CD4-positive, alpha-beta T cell (primary cell): ENCODE measurements around the gene MS4A15. TPM values are rescaled to one million over a fixed set of nuclear protein-coding genes. Genes with fewer than 3 reads are reported as not detected.

ENCODE experiments used
- ATAC-seq: fragments of 200-7000 bp; cut with Tn5 transposase; one replicate; pipeline ENCODE4 v1.10.0; 2022; ENCODE audit warnings: mild to moderate bottlenecking; ENCODE audit not compliant: poor library complexity
- CTCF ChIA-PET: fragments of 350-600 bp; sonication (Branson Sonifier 250); formaldehyde crosslinking; loops from one replicate; lab custom pipeline; 2021; ENCODE audit warnings: antibody characterized with exemption, inconsistent platforms; lab: Charles Lee
- POLR2A ChIA-PET: fragments of 350-600 bp; sonication (Branson Sonifier 250); formaldehyde crosslinking; loops from one replicate; lab custom pipeline; 2021; ENCODE audit warnings: antibody characterized with exemption, inconsistent platforms; lab: Charles Lee
- DNase-seq, 14 experiments: peaks; one replicate each; pipeline ENCODE4 v3.0.0-alpha.2; 2013 to 2020; ENCODE audit warnings: mixed read lengths in 2 of 14
- H3K27ac ChIP-seq, 2 donors: one replicate each; pipeline versions ENCODE4 v1.5.1 to v1.7.0; 2013; ENCODE audit warnings: low read length in 2 of 2, low read depth in 1 of 2, mild to moderate bottlenecking in 1 of 2
- H3K27me3 ChIP-seq, 2 experiments: 1 replicate in 1 of 2; 2 replicates in 1 of 2; pipeline versions ENCODE4 v1.6.1 to v1.7.0; 2013; ENCODE audit warnings: low read length in 2 of 2, control low read depth in 1 of 2, mild to moderate bottlenecking in 1 of 2, moderate library complexity in 1 of 2; ENCODE audit not compliant: insufficient read depth in 2 of 2, control insufficient read depth in 1 of 2
- H3K36me3 ChIP-seq: one replicate; pipeline ENCODE4 v1.6.1; 2013; ENCODE audit warnings: low read length, control low read depth; ENCODE audit not compliant: insufficient read depth
- H3K4me1 ChIP-seq: one replicate; pipeline ENCODE4 v1.6.1; 2013; ENCODE audit warnings: low read length, control low read depth; ENCODE audit not compliant: insufficient read depth
- H3K4me3 ChIP-seq: one replicate; pipeline ENCODE4 v1.5.1; 2013; ENCODE audit warnings: mild to moderate bottlenecking, low read length, moderate library complexity
- H3K9me3 ChIP-seq, 2 experiments: 1 replicate in 1 of 2; 2 replicates in 1 of 2; pipeline versions ENCODE4 v1.6.1 to v1.7.0; 2013; ENCODE audit warnings: low read length in 2 of 2, mild to moderate bottlenecking in 2 of 2, control low read depth in 1 of 2, moderate library complexity in 1 of 2; ENCODE audit not compliant: control insufficient read depth in 1 of 2, insufficient read depth in 1 of 2
- H3K27ac Mint-ChIP-seq: one replicate; pipeline ENCODE4 v1.8.0; 2020; ENCODE audit warnings: mixed read lengths
- H3K27me3 Mint-ChIP-seq: one replicate; pipeline ENCODE4 v1.8.0; 2021; ENCODE audit warnings: mixed read lengths
- H3K36me3 Mint-ChIP-seq: one replicate; pipeline ENCODE4 v1.8.0; 2021; ENCODE audit warnings: low read depth, mixed read lengths
- H3K4me1 Mint-ChIP-seq: one replicate; pipeline ENCODE4 v1.8.0; 2021; ENCODE audit warnings: low read depth, mixed read lengths
- H3K4me3 Mint-ChIP-seq: one replicate; pipeline ENCODE4 v1.8.0; 2020; ENCODE audit warnings: mild to moderate bottlenecking, mixed read lengths
- H3K9me3 Mint-ChIP-seq: one replicate; pipeline ENCODE4 v1.8.0; 2020; ENCODE audit warnings: mixed read lengths
- CTCF ChIP-seq: fragments of 200-600 bp; IDR thresholded peaks from one replicate; pipeline ENCODE4 v1.8.0; 2022; ENCODE audit warnings: antibody characterized with exemption, mild to moderate bottlenecking
- intact Hi-C, 2 experiments: fragments of 100-400 bp; cut with DNase I in 1 of 2; cut with micrococcal nuclease in 1 of 2; formaldehyde crosslinking; loops; one replicate each; pipeline versions ENCODE4 v1.15.1 to v1.9.0; 2023 to 2025; cut with DNase I, micrococcal nuclease
- total RNA-seq, 174 experiments: library from RNA in 2 of 174; stranded (reverse) in 2 of 174; gene quantifications; one replicate each; pipeline ENCODE4 v1.2.3 and lab custom pipeline; 2021 to 2026

Gene MS4A15
- total RNA-seq, 2 experiments from 2014 or later = not detected

GRCh38 chr11:60788401-60789125 lies 31.9 kb downstream of the MS4A15 start:
- no peaks in the 10 kb centered on the region for H3K4me1 Mint-ChIP-seq
- no peaks in the 10 kb centered on the region for H3K36me3 Mint-ChIP-seq
- no peaks in the 10 kb centered on the region for H3K9me3 Mint-ChIP-seq
- intact Hi-C loops = no loop called here
- ChIA-PET CTCF (no interaction called here), POLR2A (no interaction called here)
- Histone ChIP-seq H3K27me3 (no peaks in the 10 kb centered on the region), H3K9me3 (no peaks in the 10 kb centered on the region), H3K4me1 (no peaks in the 10 kb centered on the region), H3K27ac (no peak overlapping the region), H3K4me3 (no peak overlapping the region), H3K36me3 (no peaks in the 10 kb centered on the region)
- no peaks in the 10 kb centered on the region for H3K27me3 Mint-ChIP-seq
- H3K27ac Mint-ChIP-seq = no peak overlapping the region
- TF ChIP-seq CTCF = no peak
- H3K4me3 Mint-ChIP-seq = no peak overlapping the region
- DNase-seq = no peak
- no peak for ATAC-seq

- H3K9me3 Mint-ChIP-seq = no peaks in the 10 kb centered on the region
- Histone ChIP-seq H3K27me3 (no peaks in the 10 kb centered on the region), H3K27ac (no peak overlapping the region), H3K4me1 (no peaks in the 10 kb centered on the region), H3K9me3 (no peaks in the 10 kb centered on the region), H3K4me3 (no peak overlapping the region), H3K36me3 (no peaks in the 10 kb centered on the region)
- CTCF ChIA-PET = no interaction called here
- intact Hi-C loops = no loop called here
- TF ChIP-seq CTCF = no peak
- ATAC-seq (no peak), DNase-seq (no peak)
- H3K27me3 Mint-ChIP-seq = no peaks in the 10 kb centered on the region
- no peaks in the 10 kb centered on the region for H3K36me3 Mint-ChIP-seq
- no peak overlapping the region for H3K4me3 Mint-ChIP-seq
- no peaks in the 10 kb centered on the region for H3K4me1 Mint-ChIP-seq
- POLR2A ChIA-PET = no interaction called here
- H3K27ac Mint-ChIP-seq = no peak overlapping the region
These were observed 34.1 kb downstream of the MS4A15 start for GRCh38 chr11:60790726-60791125.

- ATAC-seq (no peak), DNase-seq (no peak)
- CTCF ChIA-PET = no interaction called here
- Mint-ChIP-seq H3K36me3 (no peaks in the 10 kb centered on the region), H3K27me3 (no peaks in the 10 kb centered on the region), H3K9me3 (no peaks in the 10 kb centered on the region), H3K27ac (no peak overlapping the region), H3K4me3 (no peak overlapping the region), H3K4me1 (no peaks in the 10 kb centered on the region)
- Histone ChIP-seq H3K4me1 (no peaks in the 10 kb centered on the region), H3K27ac (no peak overlapping the region), H3K9me3 (no peaks in the 10 kb centered on the region), H3K36me3 (no peaks in the 10 kb centered on the region), H3K27me3 (no peaks in the 10 kb centered on the region), H3K4me3 (no peak overlapping the region)
- intact Hi-C loops = no loop called here
- TF ChIP-seq CTCF = no peak
- POLR2A ChIA-PET = no interaction called here
These were observed 34.7 kb downstream of the MS4A15 start for GRCh38 chr11:60791153-60791933.
